Esophagus muscularis mucosa (tissue), 3 donors: ENCODE measurements around the gene LYZL4.

Source experiments
- POLR2A ChIP-seq: fragments of 450-650 bp; IDR thresholded peaks from one replicate; pipeline ENCODE4 v1.6.1; 2017; ENCODE audit warnings: antibody characterized with exemption, moderate library complexity, mild to moderate bottlenecking, low read depth
- POLR2AphosphoS5 ChIP-seq, 2 donors: sonication (generic); formaldehyde crosslinking; IDR thresholded peaks; one replicate each; pipeline ENCODE4 v1.6.1; 2017; ENCODE audit warnings: antibody characterized with exemption in 2 of 2
- TF ChIP-seq, protein P1 (sequence below), 3 experiments: fragments of 200-600 bp in 2 of 3; fragments of 450-650 bp in 1 of 3; sonication (generic) in 2 of 3; IDR thresholded peaks; one replicate each; pipeline ENCODE4 v1.5.1; 2017 to 2019; ENCODE audit warnings: antibody characterized with exemption in 3 of 3, mild to moderate bottlenecking in 2 of 3, moderate library complexity in 1 of 3

- TF ChIP-seq, protein P1, sequence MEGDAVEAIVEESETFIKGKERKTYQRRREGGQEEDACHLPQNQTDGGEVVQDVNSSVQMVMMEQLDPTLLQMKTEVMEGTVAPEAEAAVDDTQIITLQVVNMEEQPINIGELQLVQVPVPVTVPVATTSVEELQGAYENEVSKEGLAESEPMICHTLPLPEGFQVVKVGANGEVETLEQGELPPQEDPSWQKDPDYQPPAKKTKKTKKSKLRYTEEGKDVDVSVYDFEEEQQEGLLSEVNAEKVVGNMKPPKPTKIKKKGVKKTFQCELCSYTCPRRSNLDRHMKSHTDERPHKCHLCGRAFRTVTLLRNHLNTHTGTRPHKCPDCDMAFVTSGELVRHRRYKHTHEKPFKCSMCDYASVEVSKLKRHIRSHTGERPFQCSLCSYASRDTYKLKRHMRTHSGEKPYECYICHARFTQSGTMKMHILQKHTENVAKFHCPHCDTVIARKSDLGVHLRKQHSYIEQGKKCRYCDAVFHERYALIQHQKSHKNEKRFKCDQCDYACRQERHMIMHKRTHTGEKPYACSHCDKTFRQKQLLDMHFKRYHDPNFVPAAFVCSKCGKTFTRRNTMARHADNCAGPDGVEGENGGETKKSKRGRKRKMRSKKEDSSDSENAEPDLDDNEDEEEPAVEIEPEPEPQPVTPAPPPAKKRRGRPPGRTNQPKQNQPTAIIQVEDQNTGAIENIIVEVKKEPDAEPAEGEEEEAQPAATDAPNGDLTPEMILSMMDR (IDR thresholded peaks at IDR 0.05), result no peak
- TF ChIP-seq POLR2AphosphoS5 (IDR thresholded peaks at IDR 0.05), result no peak
- TF ChIP-seq POLR2A, result no peak
Measured at GRCh38 chr3:42381551-42382082, 28.8 kb downstream of the LYZL4 start.
